HepG2 (cell line): ENCODE measurements around the gene NTSR2. TPM values are rescaled to one million over a fixed set of nuclear protein-coding genes. Genes with fewer than 3 reads are reported as not detected.

Experiments
- AHR ChIP-seq: IDR thresholded peaks from 2 replicates; pipeline ENCODE4 v1.6.1; 2018; ENCODE audit warnings: missing genetic modification reagents, missing compliant biosample characterization
- FOXC1 ChIP-seq: sonication (generic); formaldehyde crosslinking; IDR thresholded peaks from 2 replicates; pipeline ENCODE4 v1.8.0; 2022; ENCODE audit warnings: mild to moderate bottlenecking, missing genetic modification reagents, borderline replicate concordance
- HNF4A ChIP-seq: sonication (generic); formaldehyde crosslinking; IDR thresholded peaks from 2 replicates; pipeline ENCODE4 v1.4.0; 2020; ENCODE audit warnings: missing genetic modification reagents
- JDP2 ChIP-seq: sonication (generic); formaldehyde crosslinking; IDR thresholded peaks from 2 replicates; pipeline ENCODE4 v1.8.1; 2022; ENCODE audit warnings: missing genetic modification reagents, borderline replicate concordance
- KLF13 ChIP-seq: sonication (generic); formaldehyde crosslinking; IDR thresholded peaks from 2 replicates; pipeline ENCODE4 v1.4.0; 2020; ENCODE audit warnings: mild to moderate bottlenecking, missing genetic modification reagents
- KLF16 ChIP-seq, 2 experiments: sonication (generic) in 1 of 2; formaldehyde crosslinking in 1 of 2; IDR thresholded peaks; 2 replicates each; pipeline versions ENCODE4 v1.6.1 to v1.8.0; 2016 to 2023; ENCODE audit warnings: missing genetic modification reagents in 2 of 2, missing compliant biosample characterization in 1 of 2
- NCOR1 ChIP-seq: fragments of 200-600 bp; sonication (generic); IDR thresholded peaks from 2 replicates; pipeline ENCODE4 v1.7.0; 2017; ENCODE audit warnings: antibody characterized with exemption, low read length, borderline replicate concordance
- NFYB ChIP-seq: sonication (generic); formaldehyde crosslinking; IDR thresholded peaks from 2 replicates; pipeline ENCODE4 v1.4.0; 2020; ENCODE audit warnings: missing genetic modification reagents
- RAD21 ChIP-seq: fragments of 450-650 bp; formaldehyde crosslinking; IDR thresholded peaks from 2 replicates; pipeline ENCODE4 v1.5.0; 2020; ENCODE audit warnings: mild to moderate bottlenecking
- SOX13 ChIP-seq, 3 experiments: fragments of 450-650 bp in 1 of 3; sonication (generic) in 1 of 3; formaldehyde crosslinking in 1 of 3; IDR thresholded peaks in 2 of 3; conservative IDR thresholded peaks in 1 of 3; 2 replicates each; pipeline versions ENCODE4 v1.5.0 to v1.6.1; 2016 to 2020; ENCODE audit warnings: antibody characterized with exemption in 1 of 3, mild to moderate bottlenecking in 1 of 3, missing compliant biosample characterization in 1 of 3, missing genetic modification reagents in 1 of 3, moderate library complexity in 1 of 3
- SP4 ChIP-seq: sonication (generic); formaldehyde crosslinking; IDR thresholded peaks from 2 replicates; pipeline ENCODE4 v1.8.1; 2023; ENCODE audit warnings: mild to moderate bottlenecking, missing genetic modification reagents
- SP5 ChIP-seq: IDR thresholded peaks from 2 replicates; pipeline ENCODE4 v1.6.1; 2016; ENCODE audit warnings: low read depth, borderline replicate concordance
- WIZ ChIP-seq: sonication (generic); formaldehyde crosslinking; IDR thresholded peaks from 2 replicates; pipeline ENCODE4 v1.5.1; 2020; ENCODE audit warnings: mild to moderate bottlenecking, missing genetic modification reagents
- XRCC5 ChIP-seq: fragments of 200-400 bp; formaldehyde crosslinking; optimal IDR thresholded peaks from 2 replicates; pipeline ENCODE3; 2017; ENCODE audit warnings: mild to moderate bottlenecking, low read length
- ZNF24 ChIP-seq: fragments of 450-650 bp; IDR thresholded peaks from 2 replicates; pipeline ENCODE4 v1.6.1; 2017; ENCODE audit warnings: antibody characterized with exemption, mild to moderate bottlenecking
- ZNF530 ChIP-seq: sonication (generic); formaldehyde crosslinking; IDR thresholded peaks from 2 replicates; pipeline ENCODE4 v1.5.0; 2020; ENCODE audit warnings: low read depth, mild to moderate bottlenecking, missing genetic modification reagents
- ZNF776 ChIP-seq: sonication (generic); formaldehyde crosslinking; IDR thresholded peaks from 2 replicates; pipeline ENCODE4 v1.4.0; 2020; ENCODE audit warnings: mild to moderate bottlenecking, missing genetic modification reagents
- polyA plus RNA-seq, 8 experiments: library from polyadenylated mRNA; depleted of rRNA in 3 of 8; stranded (reverse) in 7 of 8; unstranded in 1 of 8; fragments of >200 nt; fragmentation: Illumina TruSeq in 4 of 8; extraction: Trizol in 4 of 8; gene quantifications; 2 replicates each; pipeline versions ENCODE4 v1.2.1 to v1.2.3, GENCODE V29; 2011 to 2016; ENCODE audit warnings: low read depth in 4 of 8, missing spikeins in 1 of 8, mixed read lengths in 1 of 8; ENCODE audit not compliant: insufficient read depth in 1 of 8
- total RNA-seq, 5 experiments: library from RNA; depleted of rRNA; stranded (reverse); fragments of >200 nt; fragmentation: Illumina TruSeq; extraction: Trizol; gene quantifications; 2 replicates each; pipeline ENCODE4 v1.2.3, GENCODE V29; 2016; ENCODE audit warnings: low read depth in 1 of 5
- TF ChIP-seq, protein P1 (sequence below): sonication (generic); formaldehyde crosslinking; IDR thresholded peaks from 2 replicates; pipeline ENCODE4 v1.9.0; 2022; ENCODE audit warnings: low read depth, missing genetic modification reagents
- TF ChIP-seq, protein P2 (sequence below): IDR thresholded peaks from 2 replicates; pipeline ENCODE4 v1.6.1; 2016
- TF ChIP-seq, protein P3 (sequence below): IDR thresholded peaks from 2 replicates; pipeline ENCODE4 v1.6.1; 2016
- TF ChIP-seq, protein P4 (sequence below): sonication (generic); formaldehyde crosslinking; IDR thresholded peaks from 2 replicates; pipeline ENCODE4 v1.5.0; 2020; ENCODE audit warnings: mild to moderate bottlenecking, missing genetic modification reagents, moderate library complexity
- TF ChIP-seq, protein P5 (sequence below), 2 experiments: sonication (generic) in 1 of 2; formaldehyde crosslinking in 1 of 2; IDR thresholded peaks; 2 replicates each; pipeline versions ENCODE4 v1.5.1 to v1.6.1; 2011 to 2020; ENCODE audit warnings: borderline replicate concordance in 1 of 2, low read depth in 1 of 2, low read length in 1 of 2, mild to moderate bottlenecking in 1 of 2, missing genetic modification reagents in 1 of 2, moderate library complexity in 1 of 2

The NTSR2 gene
- total and polyA plus RNA-seq, 2 of the 13 experiments (the other 11 are each of a cell fraction or from before 2014, with no cell fraction given), result not detected

DNA sequence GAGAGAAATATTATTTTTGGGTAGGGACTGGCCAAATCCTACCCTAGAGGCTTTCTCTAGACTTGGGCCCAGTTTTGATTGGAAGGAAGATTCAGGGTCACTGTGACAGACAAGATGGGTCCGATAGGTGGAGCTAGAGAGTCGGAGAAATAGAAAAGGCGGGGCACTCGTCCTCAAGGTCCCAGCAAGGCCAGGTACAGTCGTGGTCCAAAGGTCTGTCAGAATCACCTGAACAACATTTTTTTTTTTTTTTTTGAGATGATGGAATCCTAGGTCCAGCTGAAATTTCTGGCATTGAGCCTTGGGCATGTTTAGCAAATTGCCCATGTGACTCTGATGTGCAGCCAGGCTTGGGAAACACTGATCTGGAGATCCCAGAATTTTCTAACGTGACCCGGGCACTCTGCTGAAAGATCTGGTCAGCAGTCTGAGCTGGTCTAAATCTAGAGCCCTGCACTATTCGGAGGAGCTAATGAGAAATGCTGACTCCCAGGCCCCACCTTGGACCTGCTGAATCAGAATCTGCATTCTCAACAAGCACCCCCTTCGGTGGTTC is 23.0 kb upstream of the NTSR2 start (continued):
- TF ChIP-seq, protein P1, sequence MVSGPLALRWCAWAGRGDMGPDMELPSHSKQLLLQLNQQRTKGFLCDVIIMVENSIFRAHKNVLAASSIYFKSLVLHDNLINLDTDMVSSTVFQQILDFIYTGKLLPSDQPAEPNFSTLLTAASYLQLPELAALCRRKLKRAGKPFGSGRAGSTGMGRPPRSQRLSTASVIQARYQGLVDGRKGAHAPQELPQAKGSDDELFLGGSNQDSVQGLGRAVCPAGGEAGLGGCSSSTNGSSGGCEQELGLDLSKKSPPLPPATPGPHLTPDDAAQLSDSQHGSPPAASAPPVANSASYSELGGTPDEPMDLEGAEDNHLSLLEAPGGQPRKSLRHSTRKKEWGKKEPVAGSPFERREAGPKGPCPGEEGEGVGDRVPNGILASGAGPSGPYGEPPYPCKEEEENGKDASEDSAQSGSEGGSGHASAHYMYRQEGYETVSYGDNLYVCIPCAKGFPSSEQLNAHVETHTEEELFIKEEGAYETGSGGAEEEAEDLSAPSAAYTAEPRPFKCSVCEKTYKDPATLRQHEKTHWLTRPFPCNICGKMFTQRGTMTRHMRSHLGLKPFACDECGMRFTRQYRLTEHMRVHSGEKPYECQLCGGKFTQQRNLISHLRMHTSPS (CRISPR knock-in tag), result no peak
- TF ChIP-seq SOX13 (IDR thresholded peaks at IDR 0.05), result no peak
- TF ChIP-seq SOX13 (CRISPR knock-in tag; conservative IDR thresholded peaks at IDR 0.05 in 1 of 2, IDR thresholded peaks at IDR 0.05 in 1 of 2), result peak in 1 of 2 experiments; percentile 42; a peak in 1 of 4 replicates
- no peak for TF ChIP-seq AHR
- TF ChIP-seq XRCC5, result peak; percentile 80
- TF ChIP-seq NCOR1, result 0 out of 2 replicates have a peak, but pooled peaks have one; percentile 43
- TF ChIP-seq, protein P2, sequence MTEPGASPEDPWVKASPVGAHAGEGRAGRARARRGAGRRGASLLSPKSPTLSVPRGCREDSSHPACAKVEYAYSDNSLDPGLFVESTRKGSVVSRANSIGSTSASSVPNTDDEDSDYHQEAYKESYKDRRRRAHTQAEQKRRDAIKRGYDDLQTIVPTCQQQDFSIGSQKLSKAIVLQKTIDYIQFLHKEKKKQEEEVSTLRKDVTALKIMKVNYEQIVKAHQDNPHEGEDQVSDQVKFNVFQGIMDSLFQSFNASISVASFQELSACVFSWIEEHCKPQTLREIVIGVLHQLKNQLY, result no peak
- no peak for TF ChIP-seq SP4 (CRISPR knock-in tag)
- TF ChIP-seq ZNF776 (CRISPR knock-in tag), result no peak
- TF ChIP-seq SP5 (CRISPR knock-in tag), result peak; percentile 89
- TF ChIP-seq, protein P3, sequence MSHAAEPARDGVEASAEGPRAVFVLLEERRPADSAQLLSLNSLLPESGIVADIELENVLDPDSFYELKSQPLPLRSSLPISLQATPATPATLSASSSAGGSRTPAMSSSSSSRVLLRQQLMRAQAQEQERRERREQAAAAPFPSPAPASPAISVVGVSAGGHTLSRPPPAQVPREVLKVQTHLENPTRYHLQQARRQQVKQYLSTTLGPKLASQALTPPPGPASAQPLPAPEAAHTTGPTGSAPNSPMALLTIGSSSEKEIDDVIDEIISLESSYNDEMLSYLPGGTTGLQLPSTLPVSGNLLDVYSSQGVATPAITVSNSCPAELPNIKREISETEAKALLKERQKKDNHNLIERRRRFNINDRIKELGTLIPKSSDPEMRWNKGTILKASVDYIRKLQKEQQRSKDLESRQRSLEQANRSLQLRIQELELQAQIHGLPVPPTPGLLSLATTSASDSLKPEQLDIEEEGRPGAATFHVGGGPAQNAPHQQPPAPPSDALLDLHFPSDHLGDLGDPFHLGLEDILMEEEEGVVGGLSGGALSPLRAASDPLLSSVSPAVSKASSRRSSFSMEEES, result peak; percentile 28; the same call in 1 of the 2 replicates
- TF ChIP-seq KLF16 (CRISPR knock-in tag; IDR thresholded peaks at IDR 0.05), result no peak
- no peak for TF ChIP-seq NFYB
- TF ChIP-seq, protein P4, sequence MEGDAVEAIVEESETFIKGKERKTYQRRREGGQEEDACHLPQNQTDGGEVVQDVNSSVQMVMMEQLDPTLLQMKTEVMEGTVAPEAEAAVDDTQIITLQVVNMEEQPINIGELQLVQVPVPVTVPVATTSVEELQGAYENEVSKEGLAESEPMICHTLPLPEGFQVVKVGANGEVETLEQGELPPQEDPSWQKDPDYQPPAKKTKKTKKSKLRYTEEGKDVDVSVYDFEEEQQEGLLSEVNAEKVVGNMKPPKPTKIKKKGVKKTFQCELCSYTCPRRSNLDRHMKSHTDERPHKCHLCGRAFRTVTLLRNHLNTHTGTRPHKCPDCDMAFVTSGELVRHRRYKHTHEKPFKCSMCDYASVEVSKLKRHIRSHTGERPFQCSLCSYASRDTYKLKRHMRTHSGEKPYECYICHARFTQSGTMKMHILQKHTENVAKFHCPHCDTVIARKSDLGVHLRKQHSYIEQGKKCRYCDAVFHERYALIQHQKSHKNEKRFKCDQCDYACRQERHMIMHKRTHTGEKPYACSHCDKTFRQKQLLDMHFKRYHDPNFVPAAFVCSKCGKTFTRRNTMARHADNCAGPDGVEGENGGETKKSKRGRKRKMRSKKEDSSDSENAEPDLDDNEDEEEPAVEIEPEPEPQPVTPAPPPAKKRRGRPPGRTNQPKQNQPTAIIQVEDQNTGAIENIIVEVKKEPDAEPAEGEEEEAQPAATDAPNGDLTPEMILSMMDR (CRISPR knock-in tag), result peak; percentile 90
- peak; percentile 83 for TF ChIP-seq HNF4A (CRISPR knock-in tag)
- no peak for TF ChIP-seq ZNF24
- TF ChIP-seq WIZ (CRISPR knock-in tag), result no peak
- no peak for TF ChIP-seq JDP2 (CRISPR knock-in tag)
- TF ChIP-seq KLF13, result 0 out of 2 replicates have a peak, but pooled peaks have one; percentile 72
- no peak for TF ChIP-seq FOXC1 (CRISPR knock-in tag)
- TF ChIP-seq RAD21 (CRISPR knock-in tag), result peak; percentile 64
- TF ChIP-seq, protein P5, sequence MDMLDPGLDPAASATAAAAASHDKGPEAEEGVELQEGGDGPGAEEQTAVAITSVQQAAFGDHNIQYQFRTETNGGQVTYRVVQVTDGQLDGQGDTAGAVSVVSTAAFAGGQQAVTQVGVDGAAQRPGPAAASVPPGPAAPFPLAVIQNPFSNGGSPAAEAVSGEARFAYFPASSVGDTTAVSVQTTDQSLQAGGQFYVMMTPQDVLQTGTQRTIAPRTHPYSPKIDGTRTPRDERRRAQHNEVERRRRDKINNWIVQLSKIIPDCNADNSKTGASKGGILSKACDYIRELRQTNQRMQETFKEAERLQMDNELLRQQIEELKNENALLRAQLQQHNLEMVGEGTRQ (IDR thresholded peaks at IDR 0.05; ENCODE audit: low read depth, low read length), result peak; percentile 48; the same call in 1 of the 2 replicates
- TF ChIP-seq, protein P5 (CRISPR knock-in tag; IDR thresholded peaks at IDR 0.05; ENCODE audit: borderline replicate concordance), result no peak; the same call in 1 of the 2 replicates
- TF ChIP-seq ZNF530 (CRISPR knock-in tag), result no peak
